ENCODE measurements around the gene INTS6L.

- TF ChIP-seq CTCF (IDR thresholded peaks at IDR 0.05; ENCODE audit: control extremely low read depth in 1 of 3, insufficient read depth in 1 of 3, low read depth in 1 of 3, low read length in 3 of 3), result no peak
- no peak for TF ChIP-seq EP300 (IDR thresholded peaks at IDR 0.05; ENCODE audit: borderline replicate concordance in 1 of 2, low read depth in 2 of 2, low read length in 2 of 2)
- TF ChIP-seq CEBPB (IDR thresholded peaks at IDR 0.05; ENCODE audit: low read depth, low read length), result no peak
- TF ChIP-seq POLR2A (IDR thresholded peaks at IDR 0.05; ENCODE audit: control extremely low read depth in 1 of 2, low read depth in 2 of 2, low read length in 2 of 2), result no peak
- TF ChIP-seq YY1 (IDR thresholded peaks at IDR 0.05; ENCODE audit: low read depth, low read length), result no peak
- TF ChIP-seq E2F6 (IDR thresholded peaks at IDR 0.05), result no peak
- TF ChIP-seq SP1 (IDR thresholded peaks at IDR 0.05; ENCODE audit: low read depth, low read length), result no peak
- no peak for TF ChIP-seq CHD1 (IDR thresholded peaks at IDR 0.05; ENCODE audit: low read depth, low read length)
- no peak for TF ChIP-seq SRF (IDR thresholded peaks at IDR 0.05; ENCODE audit: low read depth, low read length)
- TF ChIP-seq SIN3A (conservative IDR thresholded peaks at IDR 0.05 in 1 of 2, IDR thresholded peaks at IDR 0.05 in 1 of 2; ENCODE audit: low read depth in 1 of 2, low read length in 2 of 2), result no peak
These were observed 22.2 kb upstream of the INTS6L start for GRCh38 chrX:135498236-135498635.
